GM18526 (cell line): ENCODE results near the gene MCF2L.

Experiments used
- POLR2A ChIP-seq: IDR thresholded peaks from 3 replicates; pipeline ENCODE4 v1.6.1; 2011; ENCODE audit not compliant: insufficient read length; ENCODE audit errors: extremely low read depth

The MCF2L gene

DNA sequence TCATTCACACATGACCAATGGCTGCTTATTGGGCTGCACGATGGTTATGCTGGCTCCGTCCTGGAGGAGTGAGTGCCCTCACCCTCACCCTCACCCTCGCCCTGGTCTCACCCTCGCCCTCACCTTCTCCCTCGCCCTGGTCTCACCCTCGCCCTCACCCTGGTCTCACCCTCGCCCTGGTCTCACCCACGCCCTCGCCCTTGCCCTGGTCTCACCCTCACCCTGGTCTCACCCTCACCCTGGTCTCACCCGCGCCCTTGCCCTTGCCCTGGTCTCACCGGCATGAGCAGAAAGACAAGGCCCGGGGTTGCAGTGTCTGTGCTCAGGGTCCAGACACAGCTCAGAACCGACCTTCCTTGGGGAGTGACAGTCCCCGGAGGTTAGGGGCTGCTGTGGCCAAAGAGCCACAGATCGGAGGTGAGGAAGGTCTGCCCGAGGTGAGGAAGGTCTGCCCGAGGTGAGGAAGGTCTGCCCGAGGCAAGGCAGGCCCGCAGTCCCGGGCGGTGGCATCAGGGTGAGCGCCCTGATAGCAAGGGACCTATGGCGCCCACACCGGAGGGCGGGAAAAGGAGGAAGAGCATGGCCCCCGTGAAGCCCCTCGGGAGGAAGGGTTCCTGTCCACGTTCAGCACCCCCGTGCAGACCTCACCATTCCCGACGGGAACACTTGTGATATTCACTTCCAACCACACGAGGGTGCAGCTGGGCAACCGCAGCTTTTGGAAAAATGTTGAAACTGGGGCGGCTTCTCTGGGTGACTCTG lies 65.6 kb downstream of the MCF2L start:
- TF ChIP-seq POLR2A, result no peak

DNA sequence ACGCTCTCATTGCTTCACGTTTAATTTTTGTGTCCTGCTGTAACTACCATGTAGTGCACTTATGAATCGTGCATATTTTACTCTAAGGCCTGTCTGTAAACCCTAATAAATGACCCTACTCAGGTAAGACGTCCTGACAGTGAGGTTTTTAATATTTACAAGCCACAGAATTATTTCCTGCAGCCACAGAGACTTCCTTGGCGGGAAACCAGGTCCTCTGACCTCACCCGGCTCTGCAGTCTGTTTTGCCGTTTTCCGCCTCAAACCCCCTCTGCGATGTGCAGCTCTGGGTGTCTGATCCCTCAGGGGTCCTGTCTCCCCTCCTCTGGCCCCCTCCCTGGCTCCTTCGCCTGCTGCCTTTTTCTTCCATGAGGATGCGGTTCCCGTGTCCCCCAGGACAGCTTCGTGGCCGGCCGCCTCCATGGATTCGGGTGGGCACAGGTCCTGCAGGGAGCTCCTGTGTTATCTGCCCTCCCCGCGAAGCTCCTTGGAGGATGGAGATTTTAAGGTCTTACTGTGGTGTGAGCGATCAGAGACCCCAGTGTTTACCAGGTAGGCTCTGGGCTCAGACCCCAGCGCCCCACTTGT lies 66.3 kb downstream of the MCF2L start:
- TF ChIP-seq POLR2A, result no peak

- TF ChIP-seq POLR2A, result no peak
These were observed 67.4 kb downstream of the MCF2L start for GRCh38 chr13:113036401-113036800.

DNA sequence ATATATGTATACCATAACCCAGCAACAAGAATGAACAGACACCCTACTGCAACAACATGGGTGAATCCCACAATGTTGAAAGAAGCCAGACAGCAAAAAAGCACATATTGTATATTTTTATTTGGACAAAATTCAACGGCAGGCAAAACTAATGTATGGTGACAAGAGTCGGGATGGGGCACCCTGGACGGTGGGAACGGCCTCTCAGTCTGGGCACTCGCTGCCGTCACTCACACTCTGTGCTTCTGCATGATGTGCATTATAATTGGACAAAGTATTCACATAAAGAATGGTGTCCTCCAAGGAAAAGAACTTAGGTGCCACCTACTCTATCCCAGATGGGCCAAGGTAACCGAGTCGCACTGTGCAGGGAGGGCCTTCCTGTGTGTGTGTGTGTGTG lies 71.0 kb downstream of the MCF2L start:
- no peak for TF ChIP-seq POLR2A

DNA sequence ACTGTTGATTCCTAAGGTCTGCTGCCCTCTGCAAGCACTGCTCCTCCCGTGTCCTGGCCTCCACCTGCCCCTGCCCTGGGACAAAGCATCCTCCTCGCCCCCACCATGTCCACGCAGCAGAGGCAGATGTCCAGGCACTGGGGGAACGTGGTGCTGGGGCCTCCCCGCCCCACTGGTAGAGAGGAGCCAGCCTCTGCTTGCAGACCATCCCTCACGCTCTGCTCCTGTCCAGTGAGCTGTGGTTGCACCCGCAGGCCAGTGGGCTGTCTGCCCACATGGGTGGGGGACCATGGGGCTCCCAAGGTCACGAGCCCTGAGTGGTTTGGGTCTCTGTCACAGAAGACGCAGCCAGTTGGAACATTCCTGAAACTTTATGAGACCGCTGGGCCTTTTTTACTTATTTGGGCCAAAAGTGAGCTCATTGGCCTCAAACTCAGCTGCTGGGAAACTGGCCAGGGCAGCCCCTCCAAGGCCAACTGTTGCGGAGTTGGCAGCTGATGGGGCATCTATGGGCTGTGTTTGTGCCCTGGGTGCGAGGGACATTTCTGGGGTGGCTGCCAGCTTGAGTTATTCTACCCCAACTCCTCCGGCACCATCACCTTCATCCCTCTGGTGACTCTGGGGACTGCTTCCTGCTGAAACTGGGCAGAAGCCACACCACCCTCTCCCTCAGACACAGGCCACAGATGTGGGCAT lies 71.7 kb downstream of the MCF2L start:
- TF ChIP-seq POLR2A, result no peak

GRCh38 chr13:113041293-113041690 lies 72.3 kb downstream of the MCF2L start:
- TF ChIP-seq POLR2A, result no peak

GRCh38 chr13:113041896-113042295 lies 72.9 kb downstream of the MCF2L start:
- no peak for TF ChIP-seq POLR2A

DNA sequence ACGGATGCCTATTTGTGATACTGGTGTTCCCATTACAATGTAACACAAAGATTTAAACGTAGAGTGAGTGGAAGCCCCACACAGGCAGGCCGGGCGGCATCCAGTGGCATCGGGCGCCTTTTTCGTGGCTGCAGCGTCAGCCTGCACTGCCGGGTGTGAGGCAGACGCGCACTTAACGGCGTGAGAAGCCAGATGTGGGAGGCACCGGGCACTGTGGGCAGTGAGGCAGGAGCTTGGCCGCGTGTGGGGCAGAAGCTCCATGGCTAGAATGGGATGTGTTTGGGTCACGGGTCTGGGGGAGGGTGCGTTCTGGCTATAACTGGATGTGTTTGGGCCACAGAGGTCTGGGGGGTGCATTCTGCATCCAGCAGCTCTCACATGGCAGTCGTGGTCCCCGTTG lies 73.4 kb downstream of the MCF2L start:
- no peak for TF ChIP-seq POLR2A

DNA sequence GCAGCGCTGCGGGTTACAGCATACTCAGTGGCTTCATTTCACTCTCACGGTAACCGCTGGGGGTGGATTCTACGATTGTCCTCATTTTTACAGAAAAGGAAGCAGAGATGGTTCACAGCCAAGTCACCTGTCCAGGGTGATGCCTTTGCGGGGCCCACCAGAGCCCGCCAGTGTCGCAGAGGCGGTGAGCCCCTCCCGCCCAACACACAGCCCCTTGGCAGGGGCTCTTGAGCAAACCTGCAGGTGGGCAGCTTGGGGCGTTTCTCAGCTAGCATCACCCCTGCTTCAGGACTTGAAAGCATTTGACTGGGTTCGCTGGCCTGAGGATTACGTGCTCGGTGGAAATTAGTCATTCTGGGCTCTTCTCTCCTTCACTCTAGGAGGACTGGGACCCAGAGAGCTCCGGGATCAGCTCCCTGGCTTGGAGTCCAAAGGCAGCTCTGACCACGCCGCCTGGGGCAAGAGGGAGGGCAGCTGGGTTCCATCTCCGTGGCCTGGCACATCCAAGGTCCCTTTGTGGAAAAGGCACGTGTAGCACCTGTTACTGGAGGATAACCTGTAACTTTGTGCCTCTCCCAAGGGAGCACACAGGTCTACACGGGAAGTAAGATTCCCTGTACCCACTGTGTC lies 74.1 kb downstream of the MCF2L start:
- TF ChIP-seq POLR2A, result no peak

- TF ChIP-seq POLR2A, result no peak
These were observed 74.9 kb downstream of the MCF2L start for GRCh38 chr13:113043931-113044330.

DNA sequence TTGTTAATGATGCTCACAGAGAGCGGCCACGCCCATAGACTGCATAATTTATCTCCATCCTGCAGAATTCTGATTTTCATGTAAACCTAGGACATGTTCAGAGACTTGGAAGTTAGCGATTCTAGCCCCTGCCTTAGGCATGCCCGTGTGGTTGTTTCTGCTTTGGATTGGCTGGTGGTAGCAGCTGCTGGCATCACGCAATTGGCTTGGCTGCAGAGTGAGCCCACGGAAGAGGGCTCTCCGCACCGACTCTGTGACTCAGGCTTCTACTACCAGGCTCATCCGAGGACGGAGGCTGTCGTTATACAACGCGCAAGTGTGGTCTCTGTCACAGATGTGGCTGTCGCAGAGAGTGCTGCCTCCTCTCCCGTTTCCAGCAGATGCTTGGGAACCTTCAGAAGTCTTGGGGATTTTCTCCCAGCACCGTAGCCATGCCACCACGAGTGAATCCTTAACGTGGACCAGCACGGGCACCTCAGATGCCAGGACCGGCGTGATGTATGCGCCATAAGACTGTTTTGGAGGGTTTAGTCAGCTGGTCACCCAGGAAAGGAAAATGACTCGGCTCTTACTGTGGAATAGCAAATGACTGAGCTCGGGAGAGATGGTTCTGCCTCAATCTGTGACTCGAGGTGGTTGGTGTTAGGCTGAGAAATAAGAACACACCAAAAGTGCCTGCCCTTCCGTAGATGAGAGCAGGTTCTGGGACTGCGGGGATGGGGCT lies 75.5 kb downstream of the MCF2L start:
- no peak for TF ChIP-seq POLR2A

- no peak for TF ChIP-seq POLR2A
These were observed 76.5 kb downstream of the MCF2L start for GRCh38 chr13:113045251-113046127.

- TF ChIP-seq POLR2A, result no peak
These were observed 77.3 kb downstream of the MCF2L start for GRCh38 chr13:113046128-113046882.

- no peak for TF ChIP-seq POLR2A
These were observed 77.8 kb downstream of the MCF2L start for GRCh38 chr13:113046883-113047244.
